HG03095 (cell line): Measurements from ENCODE around the gene RAB40C.

Source experiments
- ATAC-seq: cut with Tn5 transposase; IDR thresholded peaks from one replicate; pipeline ENCODE4 v1.9.1; 2021; ENCODE audit warnings: moderate library complexity; ENCODE audit not compliant: unreplicated experiment

Gene RAB40C, protein sequence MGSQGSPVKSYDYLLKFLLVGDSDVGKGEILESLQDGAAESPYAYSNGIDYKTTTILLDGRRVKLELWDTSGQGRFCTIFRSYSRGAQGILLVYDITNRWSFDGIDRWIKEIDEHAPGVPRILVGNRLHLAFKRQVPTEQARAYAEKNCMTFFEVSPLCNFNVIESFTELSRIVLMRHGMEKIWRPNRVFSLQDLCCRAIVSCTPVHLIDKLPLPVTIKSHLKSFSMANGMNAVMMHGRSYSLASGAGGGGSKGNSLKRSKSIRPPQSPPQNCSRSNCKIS

DNA sequence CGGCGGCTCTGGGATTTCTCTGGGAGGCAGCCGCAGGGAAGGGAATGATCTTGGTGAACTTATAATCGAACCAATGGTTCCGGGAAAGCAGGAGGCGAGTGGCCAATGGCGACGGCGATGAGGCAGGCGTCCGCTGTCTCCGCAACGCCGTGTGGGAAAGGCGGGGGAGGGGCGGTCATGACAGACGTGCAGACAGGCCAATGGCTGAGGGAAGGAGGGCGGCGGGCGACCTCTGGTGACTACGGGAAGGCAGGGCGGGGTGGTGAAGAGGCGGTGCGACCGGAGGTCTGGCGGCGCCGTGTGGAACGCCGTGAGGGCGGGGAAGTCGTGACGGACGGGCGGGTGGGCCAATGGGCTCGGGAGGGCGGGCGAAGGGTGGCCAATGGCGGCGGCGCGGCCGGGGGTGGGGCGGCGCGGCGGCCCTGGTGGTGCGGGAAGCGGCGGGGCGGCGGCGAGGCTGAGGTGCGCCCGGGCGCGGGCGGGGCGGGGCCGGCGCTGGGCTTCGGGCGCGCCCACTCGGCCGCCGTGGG lies at the start of gene RAB40C:
TSS of gene RAB40C (plus strand) at position 409 of the 530 bp plus-strand sequence. CDS start 226 bp downstream, outside the sequence.
- ATAC-seq, result peak; percentile 71

DNA sequence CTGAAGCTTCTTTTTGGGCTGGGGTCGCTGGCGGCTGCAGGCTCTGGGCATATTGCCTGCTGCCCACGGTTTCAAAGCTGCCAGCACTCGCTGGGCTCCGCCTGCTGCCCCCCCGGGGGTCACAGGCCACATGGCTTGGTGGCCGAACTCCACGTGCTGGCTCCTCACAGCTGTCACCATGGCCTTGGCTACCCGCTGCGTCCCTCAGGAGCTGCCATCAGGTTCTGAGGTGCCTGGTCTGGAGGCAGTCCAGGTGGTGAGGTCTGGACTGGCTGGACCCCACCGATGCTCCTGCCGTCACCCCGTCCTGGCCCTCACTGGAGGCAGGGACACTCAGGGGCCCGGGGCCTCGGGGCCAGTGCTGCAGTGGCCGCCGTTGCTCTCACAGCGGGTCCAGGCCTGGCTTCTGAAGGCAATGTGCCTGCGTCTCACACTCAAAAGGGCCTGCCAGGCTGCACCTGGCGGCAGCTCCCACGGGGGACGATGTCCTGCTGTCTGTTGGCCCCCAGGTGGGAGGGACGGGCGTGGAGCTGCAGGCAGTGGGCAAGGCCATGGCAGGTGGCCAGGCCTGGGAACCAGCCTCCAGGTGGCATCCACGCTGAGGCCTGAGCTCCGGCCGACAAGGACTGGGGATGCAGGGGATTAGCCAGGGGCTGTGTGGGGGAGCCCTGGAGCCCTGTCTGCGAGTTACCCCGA lies 49.1 kb upstream of the RAB40C start:
- no peak for ATAC-seq

DNA sequence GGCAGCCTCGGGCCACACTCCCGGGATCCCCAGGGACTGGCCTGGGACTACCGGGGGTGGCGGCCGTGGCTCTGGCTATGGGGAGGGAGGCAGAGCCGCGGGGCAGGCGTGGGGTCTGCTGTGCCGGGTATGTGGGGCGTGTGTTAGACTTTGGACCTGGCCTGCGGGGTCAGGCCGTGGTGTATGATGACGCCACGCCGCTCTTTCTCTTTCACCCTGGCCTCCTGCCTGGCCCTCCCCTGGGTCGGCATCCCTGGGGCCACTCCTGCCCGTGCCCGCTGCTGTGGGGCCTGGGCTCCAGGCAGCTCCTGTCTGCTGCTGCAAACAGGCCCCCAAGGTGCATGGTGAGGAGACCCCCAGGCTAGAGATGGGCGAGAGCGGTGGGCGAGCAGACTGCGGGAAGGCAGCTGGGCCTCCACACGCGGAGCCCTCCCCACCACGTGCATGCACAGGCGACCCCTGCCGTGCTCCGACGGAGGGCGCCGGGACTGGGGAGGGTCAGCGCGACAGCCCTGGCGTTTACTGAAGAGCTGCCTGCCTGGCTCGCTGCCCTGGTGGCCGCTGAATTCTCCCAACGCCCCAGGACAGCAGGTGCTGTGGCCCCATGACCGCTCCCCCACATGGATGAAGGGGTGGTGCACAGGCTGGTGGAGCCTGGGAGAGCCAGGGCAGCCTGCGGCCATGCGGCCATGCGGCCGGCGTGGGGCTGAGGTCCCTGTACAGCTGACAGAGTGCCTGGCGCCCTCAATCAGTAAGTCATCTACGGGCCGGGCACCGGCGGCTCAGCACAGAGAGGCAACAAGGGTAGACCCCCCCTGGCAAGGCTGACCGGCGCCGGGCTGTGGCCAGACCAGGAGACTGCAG lies 46.3 kb upstream of the RAB40C start:
- ATAC-seq, result no peak

DNA sequence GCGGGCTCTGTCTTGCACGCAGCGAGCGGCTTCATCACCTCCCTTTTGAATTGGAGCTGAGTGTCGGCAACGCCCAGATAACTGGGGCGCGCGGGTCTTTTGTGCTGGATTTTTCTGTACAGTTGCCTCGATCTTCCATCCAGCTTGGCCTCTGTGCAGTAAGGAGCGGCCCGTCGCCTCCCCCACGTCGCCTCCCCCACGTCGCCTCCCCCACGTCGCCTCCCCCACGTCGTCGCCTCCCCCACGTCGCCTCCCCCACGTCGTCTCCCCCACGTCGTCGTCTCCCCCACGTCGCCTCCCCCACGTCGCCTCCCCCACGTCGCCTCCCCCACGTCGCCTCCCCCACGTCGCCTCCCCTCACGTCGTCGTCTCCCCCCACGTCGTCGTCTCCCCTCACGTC lies 45.3 kb upstream of the RAB40C start:
- no peak for ATAC-seq

DNA sequence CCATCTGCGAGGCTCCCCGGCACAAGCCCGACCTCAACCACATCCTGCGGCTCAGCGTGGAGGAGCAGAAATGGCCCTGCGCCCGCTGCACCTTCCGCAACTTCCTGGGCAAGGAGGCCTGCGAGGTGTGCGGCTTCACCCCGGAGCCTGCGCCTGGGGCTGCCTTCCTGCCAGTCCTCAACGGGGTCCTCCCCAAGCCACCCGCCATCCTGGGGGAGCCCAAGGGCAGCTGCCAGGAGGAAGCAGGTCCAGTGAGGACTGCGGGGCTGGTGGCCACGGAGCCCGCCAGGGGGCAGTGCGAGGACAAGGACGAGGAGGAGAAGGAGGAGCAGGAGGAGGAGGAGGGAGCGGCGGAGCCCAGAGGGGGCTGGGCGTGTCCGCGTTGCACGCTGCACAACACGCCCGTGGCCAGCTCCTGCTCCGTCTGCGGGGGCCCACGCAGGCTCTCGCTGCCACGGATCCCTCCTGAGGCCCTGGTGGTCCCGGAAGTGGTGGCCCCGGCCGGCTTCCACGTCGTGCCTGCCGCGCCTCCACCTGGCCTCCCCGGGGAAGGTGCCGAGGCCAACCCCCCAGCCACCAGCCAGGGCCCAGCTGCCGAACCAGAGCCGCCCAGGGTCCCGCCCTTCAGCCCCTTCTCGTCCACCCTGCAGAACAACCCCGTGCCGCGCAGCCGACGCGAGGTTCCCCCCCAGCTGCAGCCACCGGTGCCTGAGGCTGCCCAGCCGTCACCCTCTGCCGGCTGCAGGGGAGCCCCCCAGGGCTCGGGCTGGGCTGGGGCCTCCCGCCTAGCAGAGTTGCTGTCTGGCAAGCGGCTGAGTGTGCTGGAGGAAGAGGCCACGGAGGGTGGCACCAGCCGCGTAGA lies 42.7 kb upstream of the RAB40C start:
- no peak for ATAC-seq

DNA sequence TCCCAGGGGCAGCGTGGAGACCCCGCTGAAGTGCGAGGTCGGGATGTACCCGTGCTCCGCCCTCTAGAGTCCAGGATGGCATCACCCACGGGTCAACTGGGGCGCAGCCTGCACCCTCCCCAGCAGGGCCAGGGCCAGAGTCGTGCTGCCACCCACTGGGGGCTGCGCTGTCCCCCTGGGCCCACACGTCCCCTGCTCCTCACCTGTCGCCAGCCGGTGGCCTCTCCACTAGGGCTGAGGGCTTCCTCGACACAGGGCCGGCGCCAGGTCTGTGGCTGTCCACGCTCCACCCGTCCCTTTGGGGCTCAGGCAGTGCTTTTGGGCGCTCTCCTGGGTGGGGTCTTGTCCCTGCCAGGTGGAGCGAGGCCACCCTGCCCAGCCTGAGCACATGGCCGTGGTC lies 41.3 kb upstream of the RAB40C start:
- ATAC-seq, result no peak

DNA sequence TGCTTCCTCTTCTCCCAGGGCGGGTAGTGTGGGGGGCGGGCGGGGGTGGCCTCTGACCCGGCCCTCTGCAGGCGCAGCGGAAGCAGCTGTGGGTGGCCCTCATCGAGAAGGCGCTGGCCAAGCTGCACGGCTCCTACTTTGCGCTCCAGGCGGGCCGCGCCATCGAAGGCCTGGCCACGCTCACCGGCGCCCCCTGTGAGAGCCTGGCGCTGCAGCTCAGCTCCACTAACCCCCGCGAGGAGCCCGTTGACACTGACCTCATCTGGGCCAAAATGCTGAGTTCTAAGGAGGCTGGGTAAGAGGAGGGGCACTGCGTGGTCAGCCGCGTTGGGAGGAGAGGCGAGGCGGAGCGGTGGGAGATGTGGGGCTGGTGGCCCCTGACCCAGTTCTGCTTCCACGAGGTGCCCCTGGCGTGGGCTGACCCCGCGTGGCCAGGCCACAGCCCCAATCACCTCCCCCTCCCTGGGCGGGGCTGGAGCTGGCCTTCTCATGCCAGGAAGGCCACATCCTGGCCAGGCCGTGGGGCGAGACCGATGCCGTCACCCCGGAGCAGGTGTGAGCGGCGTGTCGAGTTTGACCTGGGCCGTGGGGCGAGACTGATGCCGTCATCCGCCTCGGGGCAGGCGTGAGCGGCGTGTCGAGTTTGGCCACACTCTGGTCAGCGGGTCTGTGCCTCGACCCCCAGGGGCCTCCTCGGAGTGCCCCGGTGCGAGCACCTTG lies 40.2 kb upstream of the RAB40C start:
- no peak for ATAC-seq

DNA sequence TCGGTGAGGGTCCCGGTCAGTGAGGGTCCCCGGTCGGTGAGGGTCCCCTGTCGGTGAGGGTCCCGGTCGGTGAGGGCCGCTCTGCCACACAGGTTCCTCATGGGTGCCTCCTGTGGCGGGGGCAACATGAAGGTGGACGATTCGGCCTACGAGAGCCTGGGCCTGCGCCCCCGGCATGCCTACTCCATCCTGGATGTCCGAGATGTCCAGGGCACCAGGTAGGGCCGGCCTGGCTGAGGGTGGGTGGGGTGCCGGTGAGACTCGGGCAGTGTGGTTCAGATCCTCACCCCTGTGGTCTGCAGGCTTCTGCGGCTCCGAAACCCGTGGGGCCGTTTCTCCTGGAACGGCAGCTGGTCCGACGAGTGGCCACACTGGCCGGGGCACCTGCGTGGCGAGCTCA lies 38.7 kb upstream of the RAB40C start:
- no peak for ATAC-seq

DNA sequence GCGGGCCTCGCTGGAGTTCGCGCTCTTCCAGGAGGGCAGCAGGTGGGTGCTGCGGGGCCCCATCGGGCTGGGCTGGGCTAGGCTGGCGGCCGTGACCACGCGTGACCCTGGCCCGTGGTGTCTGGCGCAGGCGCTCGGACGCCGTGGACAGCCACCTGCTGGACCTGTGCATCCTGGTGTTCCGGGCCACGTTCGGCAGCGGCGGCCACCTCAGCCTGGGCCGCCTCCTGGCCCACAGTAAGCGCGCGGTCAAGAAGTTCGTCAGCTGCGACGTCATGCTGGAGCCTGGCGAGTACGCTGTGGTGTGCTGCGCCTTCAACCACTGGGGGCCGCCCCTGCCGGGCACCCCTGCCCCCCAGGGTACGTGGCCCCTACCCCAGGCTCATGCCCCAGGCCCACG lies 37.7 kb upstream of the RAB40C start:
- ATAC-seq, result no peak

DNA sequence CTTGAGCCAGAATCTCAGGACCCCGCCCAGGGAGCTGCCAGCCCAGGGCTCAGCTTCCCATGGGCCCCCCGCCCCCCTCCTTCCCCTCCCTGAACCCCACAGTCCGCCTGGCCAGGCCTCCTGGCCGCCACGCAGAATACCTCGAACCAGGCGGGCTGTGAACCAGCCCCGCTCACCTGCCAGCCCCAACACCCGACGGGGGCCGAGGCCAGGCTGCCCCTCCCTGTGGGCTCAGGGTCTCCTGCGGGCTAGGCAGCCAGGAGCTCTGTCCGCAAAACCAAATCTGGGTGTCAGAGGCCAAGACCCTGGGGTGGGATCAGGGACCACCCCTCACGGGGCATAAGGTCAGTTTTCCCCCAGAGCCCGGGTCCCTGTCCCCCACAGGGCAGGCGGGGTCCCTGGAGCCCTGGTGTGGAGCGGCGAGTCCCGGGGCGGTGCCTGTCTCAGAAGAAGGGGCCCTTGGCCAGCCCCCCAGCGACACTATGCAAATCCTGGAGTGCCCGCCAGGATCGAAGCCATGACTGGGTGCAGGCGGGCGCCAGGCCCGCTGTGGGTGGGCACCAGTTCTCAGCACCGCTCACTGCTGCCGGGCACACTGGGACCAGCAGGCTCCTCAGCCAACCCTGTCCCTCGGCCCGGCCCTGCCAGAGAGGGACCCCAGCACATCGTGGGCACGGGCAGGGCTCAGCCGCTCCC lies 36.1 kb upstream of the RAB40C start:
- no peak for ATAC-seq

DNA sequence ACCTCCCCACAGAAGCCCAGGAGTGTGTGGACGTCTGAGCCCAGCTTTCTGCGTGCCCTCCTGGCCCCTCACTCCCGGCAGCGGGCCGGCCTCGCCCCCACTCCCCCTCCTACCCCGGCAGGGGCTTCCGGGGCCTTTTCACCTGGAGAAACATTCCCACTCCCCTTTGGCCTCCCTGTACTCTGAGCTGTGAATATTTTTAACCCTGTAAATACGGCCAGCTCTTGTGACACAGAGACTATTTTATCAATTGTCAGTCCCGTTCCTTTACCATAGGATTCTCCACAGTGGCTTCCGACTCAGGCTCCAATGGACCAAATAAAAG lies 35.6 kb upstream of the RAB40C start:
- ATAC-seq, result no peak

DNA sequence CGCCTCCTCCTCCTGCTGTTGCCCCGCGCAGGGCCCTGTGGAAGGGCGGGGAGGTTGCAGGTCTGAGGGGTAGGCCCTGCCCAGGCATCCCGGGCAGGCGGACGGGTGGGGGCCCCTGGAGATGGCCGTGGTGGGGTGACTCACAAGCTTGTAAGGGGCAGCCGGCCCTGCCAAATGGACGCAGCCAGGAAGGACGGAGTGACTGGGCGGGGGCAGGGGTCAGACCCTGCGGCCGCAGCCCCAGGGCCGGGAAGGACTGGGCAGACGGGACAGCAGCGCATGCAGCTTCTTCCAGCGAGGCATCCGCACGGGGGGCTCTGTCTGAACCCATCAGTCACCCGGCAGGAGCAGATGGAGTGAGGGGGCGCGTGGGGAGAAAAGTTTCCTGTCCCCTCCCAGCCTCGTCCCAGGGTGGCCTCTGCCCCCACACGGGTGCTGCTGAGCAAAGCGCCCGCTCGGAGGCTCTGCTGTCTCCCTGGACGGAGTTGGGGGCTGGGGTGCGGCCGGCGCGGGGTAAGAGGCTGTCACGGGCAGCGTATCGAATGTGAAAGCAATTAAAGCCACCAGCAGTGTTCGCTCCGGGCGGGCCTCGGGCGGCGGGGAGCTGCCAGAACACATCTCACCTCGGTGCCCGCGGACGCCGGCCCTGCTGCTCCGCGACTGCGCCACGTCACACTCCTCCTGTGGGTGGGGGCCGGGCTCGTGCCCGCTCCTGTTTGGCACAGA lies 35.1 kb upstream of the RAB40C start:
- ATAC-seq, result no peak

DNA sequence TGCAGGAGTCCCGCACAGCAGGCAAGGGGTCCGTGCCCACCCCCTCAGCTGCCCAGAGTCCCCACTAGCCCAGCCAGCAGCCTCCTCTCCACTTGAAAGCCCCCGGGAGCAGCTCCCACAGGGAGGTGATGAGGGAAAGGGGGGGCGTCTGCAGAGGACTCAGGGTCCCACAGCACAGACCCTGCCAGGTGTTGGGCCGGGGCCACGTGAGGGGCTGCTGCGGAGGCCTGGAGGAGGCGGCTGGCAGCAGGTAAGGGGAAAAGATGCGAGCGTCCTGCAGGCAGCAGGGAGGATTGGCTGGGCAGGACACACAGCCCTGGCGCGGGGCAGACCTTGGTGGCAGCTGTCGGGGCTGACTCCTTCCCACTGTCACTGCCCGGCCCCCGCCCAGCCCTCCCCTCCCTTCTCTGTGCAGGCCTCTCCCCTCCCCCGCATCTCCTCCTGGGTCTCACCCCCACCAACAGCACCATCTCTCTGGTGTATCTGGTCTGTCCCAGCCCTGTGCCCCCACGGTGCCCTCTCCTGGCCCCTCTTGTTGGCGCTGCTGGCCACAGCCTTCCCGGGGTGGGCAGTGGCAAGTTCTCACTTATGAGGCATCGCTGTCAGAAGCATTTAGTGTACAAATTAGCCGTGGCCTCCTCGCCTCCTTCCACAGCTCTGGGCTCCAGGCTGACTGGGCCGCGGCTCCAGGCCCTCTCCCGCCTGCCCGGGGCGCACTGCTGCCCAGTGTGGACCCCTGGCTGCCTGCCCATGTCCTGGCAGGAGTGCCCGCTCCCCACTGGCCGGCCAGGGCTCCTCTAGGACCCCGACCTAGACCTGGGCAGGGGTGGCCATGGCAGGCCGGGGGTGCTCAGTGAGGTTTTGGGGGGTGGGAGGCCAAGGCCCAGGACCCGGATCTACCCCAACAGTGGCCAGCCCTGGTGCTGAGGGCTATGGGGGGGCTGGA lies 34.1 kb upstream of the RAB40C start:
- ATAC-seq, result no peak

DNA sequence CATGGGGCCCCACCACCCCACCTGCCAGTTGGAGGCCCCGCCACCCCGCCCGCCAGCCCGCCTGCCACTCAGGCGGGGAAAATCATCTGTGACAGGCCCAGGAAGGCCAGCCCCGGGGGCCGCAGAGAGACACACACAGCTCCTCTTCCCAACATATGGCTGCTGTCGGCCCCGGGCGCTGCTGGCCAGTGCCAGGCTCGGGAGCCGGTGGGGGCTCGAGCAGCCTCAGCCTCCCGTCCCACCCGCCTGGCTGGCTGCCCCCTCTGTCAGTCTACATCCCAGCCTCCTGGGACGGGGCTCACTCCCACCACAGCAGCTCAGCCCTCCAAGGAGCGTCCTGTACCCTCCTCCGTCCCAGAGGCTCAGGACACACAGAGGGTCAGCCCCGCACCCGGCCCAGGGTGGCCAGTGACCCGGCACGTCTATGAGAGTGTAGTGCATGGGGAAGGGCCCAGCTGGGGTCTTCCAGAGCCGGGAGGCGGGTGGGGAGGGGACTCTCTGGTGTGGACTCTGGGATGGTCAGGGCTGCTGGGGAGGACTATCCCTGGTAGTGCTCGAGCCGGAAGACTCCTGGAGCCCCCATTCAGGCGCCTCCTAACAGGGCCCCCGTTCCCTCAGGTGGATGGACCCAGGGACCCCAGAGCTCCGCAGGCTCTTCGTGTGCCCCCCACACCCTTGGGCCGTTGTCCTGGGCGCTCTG lies 33.2 kb upstream of the RAB40C start:
- no peak for ATAC-seq

DNA sequence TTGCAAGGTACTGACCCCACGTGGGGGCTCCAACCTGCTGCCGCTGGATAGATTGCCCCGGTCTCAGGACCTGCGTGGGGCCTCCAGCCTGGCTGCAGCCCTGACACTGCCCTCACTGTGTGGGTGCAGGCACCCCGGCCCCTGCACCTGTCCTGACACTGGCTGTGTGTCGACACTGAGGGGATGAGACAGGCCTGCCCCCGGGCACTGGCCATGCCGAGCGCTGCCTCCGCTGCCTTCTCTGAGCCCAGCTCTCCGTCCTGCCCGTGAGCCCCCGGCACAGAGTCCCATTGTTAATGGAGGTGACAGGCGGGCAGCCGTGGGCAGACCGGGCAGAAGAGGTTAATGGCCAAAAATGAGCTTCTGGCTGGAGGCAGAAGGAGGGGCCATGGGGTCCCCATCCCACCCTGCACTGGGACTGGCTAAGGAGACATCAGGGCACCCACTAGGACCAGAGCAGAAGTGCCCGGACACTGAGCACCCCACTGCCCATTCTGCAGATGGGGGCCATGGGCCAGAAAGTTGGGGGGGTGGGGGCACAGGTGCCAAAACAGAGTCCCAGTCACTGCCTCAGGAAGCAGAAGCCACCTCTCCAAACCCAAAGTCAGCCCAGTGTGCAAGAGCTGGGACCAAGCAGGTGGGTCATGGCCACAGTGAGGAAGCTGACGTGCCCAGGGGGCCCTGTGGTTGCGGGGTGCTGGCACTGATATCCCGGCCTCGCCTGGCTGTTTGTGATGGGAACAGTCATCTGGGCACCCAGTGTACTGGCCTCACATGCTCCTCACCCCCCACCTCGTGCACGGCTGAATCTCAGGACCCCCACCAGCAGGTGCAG lies 32.2 kb upstream of the RAB40C start:
- ATAC-seq, result no peak

DNA sequence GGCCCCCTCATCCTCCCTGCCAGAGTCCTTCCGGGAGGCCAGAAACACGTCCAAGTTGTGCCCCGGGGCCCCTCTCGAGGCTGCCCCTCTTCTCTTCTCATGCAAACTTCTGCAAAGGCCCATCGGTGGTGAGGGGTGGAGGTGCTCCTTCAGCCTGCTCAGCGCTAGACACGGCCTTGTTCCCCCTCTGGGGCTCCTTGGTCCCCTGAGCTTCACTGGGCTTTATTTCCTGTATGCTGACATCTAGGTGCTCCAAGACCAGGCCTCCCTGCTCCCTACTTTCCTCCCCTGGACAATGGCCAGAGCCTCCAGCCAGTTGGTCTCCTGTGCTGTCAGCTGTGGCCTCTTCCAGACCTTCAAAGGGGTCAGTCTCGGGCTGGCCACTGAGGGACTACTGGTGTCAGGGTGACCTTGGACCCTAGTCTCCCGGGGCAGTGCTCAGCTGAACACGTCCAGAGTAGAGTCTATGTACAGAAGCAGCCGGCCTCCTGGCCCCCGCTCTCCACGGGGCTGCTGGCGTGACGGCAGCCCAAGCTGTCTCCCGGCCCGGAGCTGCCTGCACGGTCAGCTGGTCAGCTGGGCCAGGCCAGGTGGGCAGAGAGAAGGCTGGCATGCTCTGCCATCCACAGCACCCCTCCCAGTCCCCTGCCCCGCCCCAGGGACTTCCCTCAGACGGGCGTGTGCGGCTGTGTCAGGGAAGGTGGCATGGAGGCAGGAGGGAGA lies 31.4 kb upstream of the RAB40C start:
- no peak for ATAC-seq
